Colon (tissue), 2 donors: ENCODE measurements around the gene VPS9D1.

ENCODE experiments used
- FAIRE-seq: peaks from 2 replicates; lab custom pipeline; 2012; peaks lifted over from hg19 to GRCh38; lab: Jason Lieb, UNC
- donor health status: control.
- donor health status: control.

Gene VPS9D1, protein sequence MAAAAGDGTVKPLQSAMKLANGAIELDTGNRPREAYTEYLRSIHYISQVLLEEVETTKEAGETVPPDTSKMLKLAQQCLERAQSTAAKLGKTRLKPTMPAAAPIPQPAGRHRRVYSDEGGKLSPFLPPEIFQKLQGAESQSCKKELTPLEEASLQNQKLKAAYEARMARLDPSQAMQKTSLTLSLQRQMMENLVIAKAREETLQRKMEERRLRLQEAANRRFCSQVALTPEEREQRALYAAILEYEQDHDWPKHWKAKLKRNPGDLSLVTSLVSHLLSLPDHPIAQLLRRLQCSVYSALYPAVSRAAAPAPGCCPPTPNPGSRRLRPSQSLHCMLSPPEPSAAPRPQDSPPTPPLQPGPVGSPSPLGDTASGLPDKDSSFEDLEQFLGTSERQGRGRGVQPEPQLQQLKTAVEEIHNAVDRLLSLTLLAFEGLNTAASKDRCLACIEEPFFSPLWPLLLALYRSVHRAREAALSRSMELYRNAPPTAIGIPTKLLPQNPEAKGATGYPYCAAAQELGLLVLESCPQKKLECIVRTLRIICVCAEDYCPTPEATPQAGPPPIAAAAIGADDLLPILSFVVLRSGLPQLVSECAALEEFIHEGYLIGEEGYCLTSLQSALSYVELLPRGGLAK

DNA sequence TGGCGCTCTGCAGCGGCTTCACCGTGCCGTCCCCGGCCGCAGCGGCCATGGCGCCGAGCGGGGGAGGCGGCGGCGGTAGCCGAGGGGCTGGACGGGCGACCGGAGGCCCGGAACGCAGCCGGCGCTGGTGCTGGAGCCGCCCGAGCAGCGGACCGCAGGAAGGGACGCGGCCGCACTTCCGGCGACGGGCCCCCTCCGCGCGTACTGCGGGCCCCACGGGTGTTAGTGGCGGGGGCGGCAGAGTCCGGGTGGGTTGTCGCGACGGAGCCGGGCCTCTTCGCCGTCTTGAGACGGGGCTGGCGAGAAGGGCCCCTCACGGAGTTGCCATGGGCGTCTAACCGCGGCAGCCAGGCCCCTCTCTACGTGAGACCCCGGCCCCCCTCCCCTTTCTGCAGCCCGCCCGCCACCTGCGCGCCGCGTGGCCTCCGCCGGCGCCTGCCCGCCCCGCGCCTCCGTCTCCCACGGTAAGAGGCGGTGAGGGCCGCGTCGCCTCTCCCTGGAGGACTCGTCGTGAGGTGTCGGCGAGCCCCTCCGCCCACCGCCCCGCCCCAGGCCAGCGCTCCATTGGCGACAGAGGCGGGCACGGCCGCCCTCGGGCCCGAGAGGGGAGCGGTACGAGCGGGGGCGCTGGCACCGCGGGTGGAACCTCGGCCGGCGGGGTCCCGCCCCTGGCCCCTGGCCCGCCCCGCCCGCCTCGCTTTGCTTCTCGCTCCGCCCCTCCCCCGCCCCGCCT is at the start of gene VPS9D1, which contains the start of gene ZNF276:
TSS of gene VPS9D1 (minus strand) at position 86 of the 733 bp plus-strand sequence. CDS start at position 49, 37 bp downstream.
TSS of gene ZNF276 (plus strand) at position 725 of the 733 bp plus-strand sequence. CDS start 104 bp downstream, outside the sequence.
- FAIRE-seq = no peak

DNA sequence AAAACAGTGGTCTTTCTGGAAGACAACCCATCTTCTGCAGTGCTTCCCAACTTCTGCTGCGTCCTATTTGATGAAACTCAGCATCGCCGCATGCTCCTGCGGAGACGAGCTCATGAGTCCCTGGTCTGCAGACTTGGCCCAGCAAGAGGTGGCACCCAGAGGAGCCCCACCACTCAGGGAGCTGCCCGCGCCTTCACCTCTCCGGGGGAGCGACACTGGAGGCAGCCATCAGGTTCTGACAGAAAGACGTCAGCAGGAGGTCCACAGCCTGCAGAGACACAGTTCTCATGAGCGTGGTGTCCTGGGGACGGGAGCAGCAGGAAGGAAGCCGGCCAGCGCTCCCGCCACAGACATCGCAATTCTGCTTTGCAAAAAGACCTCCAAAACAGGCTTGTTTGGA is 49.7 kb upstream of the VPS9D1 start:
- no peak for FAIRE-seq

DNA sequence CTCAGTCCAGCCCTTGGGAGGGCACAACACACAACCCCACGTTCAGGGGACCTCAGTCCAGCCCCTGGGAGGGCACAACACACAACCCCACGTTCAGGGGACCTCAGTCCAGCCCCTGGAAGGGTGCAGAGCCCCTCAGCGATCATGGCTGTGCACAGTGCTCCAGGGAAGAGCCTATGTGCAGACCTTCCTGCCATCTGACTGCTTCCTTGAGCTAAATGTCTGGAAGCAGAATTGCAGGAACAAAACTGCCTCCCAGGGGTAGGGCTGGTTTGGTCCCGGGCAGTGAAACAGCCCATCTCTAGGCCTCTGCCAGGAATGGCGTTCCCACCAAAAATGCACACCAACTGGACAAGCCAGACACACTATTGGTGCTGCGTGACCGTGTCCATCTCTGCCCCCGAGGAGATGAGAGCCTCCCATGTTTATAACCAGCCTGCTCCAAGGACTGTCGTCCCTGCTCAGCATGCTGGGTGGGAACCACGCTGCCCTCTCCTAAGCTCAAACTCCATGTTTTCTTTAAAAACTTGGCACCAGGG is 44.7 kb upstream of the VPS9D1 start:
- FAIRE-seq = no peak

DNA sequence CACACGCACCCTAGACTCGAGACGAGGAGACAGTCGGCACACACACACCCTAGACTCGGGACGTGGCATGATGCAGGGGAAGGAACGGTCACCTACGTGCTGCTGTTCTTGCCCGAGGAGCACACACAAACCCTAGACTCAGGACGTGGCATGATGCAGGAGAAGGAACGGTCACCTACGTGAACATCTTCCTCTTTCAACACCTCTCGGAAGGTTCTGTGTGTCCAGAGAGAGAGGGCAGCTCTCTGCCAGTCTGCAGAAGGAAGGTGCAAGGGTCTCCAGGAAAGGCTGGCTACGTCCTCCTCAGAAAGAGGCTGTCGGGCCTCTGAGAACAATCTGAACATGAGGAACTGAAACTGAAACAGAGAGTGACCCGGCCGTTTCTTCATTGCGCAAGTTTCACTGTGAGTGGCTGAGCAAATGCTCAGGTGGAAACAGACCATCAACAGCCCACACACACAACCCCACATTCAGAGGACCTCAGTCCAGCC is 44.1 kb upstream of the VPS9D1 start:
- no peak for FAIRE-seq

DNA sequence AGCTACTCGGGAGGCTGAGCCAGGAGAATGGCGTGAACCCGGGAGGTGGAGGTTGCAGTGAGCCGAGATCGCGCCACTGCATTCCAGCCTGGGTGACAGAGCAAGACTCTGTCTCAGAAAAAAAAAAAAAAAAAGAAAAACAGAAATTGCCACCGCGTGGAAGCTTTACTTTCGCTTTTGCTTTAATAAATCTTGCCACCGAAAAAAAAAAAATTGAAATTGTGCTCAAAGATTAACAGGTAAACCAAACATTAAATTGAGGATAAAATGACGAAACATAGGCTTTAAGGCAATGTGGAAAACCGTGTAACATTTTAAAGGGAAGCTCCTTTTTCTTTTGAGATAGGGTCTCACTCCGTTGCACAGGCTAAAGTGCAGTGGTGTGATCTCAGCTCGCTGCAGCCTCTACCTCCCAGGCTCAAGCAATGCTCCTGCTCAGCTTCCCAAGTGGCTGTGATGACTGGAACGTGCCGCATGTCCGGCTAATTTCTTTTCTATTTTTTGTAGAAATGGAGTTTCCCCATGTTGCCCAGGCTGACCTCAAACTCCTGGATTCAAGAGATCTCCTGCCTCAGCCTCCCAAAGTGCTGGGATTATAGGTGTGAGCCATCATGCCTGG is 40.7 kb upstream of the VPS9D1 start:
- FAIRE-seq = no peak

DNA sequence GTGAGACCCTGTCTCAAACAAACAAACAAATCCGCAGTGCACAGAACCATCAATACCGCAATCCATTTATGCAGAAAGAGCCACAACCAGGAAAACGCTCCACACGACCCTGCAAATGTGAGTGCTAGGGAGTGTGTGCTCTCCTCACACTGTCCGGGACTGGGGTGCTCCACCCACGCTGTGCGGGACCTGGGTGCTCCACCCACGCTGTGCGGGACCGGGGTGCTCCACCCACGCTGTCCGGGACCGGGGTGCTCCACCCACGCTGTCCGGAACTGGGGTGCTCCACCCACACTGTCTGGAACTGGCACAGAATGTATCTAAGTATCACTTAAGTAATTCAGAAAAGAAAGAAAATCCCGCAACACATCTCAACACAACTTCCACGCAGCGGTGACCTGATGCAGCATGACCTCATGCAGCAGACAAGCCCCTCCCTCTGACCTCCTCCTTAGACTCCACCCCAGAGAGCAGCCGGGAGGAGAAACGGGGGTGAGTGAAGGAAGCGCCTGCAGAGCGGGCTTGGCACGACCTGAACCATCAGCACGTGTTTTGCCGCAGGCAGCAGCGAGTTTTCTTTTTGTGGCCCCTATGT is 39.1 kb upstream of the VPS9D1 start:
- no peak for FAIRE-seq

DNA sequence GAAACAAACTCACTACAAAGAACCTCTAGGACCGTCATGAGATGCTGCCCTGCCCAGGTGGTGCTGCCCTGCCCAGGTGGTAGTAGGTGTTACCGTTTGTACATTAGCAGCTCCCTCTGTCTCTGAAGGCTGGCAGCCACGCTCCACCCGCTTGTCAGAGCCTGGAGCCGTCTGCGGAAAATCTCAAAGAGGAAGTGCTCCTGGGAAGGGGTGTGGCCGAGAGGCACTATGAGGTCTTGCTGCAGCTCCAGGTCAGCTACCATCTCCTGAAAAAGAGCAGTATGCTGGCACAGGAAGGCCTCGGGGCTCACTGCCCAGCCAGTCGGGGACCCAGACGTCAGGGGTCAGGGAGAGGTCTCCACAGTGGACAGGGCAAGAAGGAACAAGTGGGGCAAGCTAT is 28.9 kb upstream of the VPS9D1 start:
- no peak for FAIRE-seq

DNA sequence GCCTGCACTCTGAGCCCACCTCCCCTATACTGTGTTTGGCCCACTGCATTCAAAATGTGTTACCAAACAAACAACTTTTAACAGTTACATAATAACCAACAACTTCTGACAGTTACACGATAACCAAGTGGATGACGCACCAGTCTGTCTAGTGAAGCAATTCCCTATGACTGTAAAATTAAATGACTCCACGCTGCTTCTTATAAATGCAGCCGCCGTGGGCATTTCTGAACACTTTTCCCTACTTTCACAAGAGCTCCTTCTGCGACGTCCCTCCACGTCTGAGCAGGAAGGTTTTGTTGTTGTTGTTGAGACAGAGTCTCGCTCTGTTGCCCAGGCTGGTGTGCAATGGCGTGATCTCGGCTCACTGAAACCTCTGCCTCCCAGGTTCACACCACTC is 28.2 kb upstream of the VPS9D1 start:
- no peak for FAIRE-seq

DNA sequence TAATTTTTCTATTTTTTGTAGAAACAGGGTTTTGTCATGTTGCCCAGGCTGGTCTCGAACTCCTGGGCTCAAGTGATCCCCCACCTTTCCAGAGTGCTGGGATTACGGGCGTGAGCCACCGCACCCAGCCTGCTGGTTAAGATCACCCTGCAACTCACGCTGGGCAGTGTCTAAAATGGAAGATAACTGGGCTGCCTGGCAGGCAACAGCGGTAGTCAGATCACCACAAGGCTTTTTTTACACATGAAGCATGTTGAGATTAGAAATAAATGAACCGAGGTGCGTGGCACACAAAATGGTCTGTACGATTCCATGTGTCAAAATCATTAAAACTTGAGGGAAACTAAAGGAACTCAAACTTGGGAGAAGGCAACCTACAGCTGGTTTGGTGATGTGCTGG is 27.4 kb upstream of the VPS9D1 start:
- no peak for FAIRE-seq

DNA sequence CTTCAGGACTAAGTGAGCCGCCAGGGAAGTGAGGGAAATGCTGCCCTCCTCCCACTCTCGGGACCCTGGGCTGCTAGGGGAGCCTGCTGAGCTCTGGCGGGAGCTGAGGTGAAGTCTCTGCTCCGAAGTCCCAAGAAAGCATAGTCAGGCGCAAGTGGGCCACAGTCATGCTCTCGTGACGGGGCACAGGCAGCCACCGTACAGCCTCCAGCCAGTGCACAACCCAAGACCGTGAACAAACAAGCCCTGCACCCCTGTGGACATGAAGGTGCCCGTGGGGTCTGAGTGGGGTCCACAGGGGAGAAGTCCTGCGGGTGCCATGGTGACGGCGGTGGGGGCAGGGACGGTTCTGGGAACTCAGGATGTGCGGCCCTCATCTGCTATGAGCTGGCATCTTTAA is 25.3 kb upstream of the VPS9D1 start:
- no peak for FAIRE-seq

DNA sequence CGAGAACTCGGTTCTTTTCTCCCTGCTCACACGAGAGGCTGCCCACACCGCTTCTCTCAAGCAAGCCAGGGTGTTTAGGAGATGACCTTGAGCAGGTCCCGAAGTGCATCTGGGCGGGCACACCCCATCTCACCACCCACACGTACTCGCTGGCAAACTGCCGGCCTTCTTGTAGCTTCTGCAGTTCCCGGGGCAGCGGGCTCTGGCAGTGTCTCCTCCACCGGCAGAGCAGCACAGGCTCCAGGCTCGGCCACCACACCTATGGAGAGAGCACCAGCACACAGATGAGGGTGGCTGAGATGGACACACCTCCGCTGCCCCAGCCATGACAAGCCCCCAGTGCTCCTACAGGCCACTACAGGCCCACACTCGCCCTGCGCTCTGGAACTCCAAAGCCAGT is 24.1 kb upstream of the VPS9D1 start:
- FAIRE-seq = no peak

DNA sequence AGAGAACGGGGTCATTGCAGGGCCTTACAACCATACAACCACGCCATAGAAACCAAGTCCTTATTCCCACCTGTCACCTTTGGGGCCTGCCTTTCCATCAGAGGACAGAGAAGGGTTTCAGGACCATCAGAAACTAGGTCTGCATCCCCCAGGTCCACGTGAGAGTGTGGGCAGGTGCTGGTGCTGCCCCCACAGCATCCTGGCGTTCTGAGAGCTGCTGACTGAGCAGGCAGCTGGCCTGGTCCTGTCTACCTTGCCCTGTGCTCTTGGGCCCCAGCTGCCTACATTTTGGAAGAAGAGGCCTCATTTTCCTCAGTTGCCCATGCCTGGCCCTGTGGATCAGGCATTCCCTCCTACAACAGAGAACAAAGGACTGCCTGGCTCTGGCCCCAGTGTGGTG is 22.2 kb upstream of the VPS9D1 start:
- no peak for FAIRE-seq

DNA sequence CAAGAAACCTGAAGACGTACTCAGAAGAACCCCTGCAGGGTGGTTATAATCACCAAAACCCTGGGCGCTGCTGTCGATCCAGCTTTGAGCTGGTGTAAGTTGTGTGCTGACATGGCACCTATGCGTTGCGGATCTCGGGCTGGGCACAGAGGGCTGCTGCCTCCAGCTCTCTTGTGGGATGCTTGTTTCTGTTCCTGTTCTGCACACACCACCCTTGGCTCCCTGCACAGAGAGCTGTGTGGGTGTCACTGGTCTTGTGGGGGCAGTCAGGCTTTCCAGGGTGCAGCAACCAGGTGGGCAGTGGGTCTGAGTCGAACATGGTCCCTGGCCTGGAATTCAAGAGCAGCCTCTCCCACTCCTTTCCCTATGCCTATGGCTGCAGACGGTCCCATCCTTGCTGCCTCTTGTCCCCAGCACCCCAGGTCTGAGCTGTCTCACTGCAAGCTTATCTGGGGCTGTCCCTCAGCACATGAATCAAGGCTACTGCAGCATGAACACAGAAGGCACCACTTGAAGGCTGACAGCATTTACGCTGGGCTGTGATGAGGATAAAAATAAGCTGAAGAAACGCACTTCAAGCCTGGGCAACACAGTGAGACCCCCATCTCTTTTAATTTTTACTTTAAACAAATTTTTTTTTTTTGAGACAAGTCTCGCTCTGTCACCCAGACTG is 20.8 kb upstream of the VPS9D1 start:
- no peak for FAIRE-seq

DNA sequence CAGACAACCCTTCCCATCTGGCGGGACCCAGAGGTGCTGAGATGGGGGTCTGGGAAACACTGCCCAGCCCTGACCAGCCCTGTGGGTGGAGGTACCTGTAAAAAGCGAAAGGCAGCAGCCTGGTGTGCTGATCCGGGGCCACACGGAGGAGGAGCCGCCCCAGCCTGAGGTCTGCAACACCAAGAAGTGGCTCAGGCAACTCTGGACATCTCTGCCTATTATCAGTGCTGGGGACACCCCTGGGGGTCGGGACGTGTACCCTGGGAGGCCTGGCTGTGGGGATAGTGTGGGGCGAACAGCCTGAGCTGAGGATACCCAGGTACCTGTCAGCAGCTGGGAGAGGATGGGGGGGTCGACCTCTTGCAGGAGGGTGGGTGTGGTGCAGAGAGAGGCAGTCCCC is 18.7 kb upstream of the VPS9D1 start:
- no peak for FAIRE-seq

DNA sequence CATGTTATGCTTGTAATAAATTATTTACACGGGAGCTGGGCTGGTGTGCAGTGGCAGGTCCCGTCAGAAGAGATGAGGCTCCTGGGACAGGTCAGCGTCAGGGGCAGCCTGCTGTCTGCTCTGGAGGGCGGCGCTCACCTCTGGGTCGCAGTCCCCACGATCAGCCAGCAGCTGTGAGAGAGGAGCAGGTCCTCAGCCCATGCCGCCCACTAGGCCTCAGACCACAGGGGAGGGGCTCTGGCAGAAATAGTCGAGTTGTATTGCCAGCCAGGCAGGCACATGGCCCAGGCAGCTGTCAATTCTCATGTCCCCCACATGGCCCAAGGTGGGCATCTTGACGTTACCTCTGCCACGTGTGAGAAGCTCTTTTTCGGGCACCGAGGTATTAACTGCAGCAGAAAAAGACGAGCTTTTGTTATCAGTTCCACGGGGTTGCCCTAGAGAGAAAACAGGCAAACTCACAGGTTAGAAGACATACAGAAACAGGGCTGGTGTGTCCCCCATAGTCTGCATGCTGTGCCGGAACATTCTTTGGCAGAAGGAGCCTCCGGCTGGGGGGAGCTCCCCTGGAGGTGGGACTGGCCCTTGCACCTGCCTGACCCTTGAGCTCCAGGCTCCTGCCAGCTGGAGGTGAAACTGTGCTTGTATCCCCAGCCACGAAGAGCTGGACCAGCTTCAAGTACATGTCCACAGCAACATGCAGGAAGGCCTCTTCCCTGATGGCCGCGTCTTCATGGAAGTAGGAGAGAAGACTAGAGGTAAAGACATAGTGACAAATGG is 18.0 kb upstream of the VPS9D1 start:
- FAIRE-seq = no peak

DNA sequence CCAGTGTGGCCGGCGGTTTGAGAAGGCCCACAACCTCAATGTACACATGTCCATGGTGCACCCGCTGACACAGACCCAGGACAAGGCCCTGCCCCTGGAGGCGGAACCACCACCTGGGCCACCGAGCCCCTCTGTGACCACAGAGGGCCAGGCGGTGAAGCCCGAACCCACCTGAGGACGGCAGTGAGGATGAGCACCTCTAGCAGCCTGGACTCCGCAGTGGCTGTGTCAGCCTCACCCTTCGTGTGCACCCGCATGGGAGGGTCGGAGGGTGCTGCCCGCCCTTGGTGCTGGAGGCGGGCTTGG is 17.3 kb upstream of the VPS9D1 start:
- no peak for FAIRE-seq

DNA sequence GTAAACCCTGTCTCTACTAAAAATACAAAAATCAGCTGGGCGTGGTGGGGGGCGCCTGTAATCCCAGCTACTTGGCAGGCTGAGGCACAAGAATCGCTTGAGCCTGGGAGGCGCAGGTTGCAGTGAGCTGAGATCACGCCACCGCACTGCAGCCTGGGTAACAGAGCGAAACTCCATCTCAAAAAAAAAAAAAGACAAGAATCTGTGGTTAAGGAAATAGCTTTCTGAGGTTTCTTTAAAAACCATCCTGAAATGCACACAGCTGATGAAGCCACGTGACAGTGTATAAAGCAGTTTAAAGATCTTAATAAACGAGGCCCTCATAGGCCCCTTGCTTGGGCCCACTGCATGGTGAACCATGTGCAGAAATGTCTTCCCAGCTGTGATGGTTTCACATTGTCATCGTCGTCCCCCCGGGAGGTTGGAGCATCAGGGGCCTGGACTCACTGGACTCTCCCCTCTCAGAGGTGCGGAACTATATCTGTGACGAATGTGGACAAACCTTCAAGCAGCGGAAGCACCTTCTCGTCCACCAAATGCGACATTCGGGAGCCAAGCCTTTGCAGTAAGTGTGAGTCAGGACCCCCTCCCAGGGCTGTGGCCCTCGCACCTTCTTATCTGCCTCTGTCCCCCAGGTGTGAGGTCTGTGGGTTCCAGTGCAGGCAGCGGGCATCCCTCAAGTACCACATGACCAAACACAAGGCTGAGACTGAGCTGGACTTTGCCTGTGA is 16.8 kb upstream of the VPS9D1 start:
- no peak for FAIRE-seq

DNA sequence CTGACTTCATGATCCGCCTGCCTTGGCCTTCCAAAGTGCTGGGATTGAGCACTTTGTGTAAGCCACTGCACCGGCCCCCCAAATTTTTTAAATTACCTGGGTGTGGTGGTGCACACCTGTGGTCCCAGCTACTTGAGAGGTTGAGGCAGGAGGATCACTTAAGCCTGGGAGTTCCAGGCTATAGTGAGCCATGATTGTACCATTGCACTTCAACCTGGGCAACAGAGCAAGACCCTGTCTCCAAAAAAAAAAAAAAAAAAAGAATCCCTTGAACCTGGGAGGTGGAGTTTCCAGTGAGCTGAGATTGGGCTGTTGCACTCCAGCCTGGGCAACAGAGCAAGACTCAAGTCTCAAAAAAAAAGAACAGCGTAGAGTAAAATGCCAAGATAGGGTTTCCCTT is 15.9 kb upstream of the VPS9D1 start:
- no peak for FAIRE-seq

DNA sequence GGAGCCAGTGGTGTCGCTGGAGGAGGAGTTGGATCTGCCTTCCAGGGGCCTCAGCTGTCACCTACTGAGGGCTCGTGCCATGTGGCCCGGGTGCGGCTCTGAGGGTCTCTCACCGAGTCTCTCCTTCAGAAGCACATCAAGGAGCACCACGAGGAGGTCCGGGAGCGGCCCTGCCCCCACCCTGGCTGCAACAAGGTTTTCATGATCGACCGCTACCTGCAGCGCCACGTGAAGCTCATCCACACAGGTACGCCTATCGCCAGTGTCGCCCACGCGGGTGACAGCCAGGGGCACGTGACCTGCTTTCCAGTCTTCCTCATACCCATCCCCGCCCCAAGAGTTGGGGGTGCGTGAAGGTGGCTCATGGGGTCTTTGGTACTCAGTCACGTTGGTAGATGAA is 13.1 kb upstream of the VPS9D1 start:
- FAIRE-seq = no peak

DNA sequence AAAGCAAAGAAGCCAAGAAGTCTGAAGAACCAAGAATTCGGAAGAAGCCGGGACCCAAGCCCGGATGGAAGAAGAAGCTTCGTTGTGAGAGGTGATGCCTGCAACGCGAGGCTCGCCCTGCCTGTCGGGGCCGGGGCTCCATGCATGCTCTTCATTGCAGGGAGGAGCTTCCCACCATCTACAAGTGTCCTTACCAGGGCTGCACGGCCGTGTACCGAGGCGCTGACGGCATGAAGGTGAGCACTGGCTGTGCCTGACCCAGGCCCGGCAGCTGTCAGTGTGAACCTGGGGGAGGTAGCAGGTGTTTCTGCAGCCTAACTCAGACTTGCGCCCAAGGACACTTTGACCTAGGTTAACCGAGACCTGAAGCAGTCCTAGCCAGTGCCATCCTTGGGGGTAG is 12.6 kb upstream of the VPS9D1 start:
- FAIRE-seq = no peak
